ENCODE measurements around the gene COIL. TPM values are rescaled to one million over a fixed set of nuclear protein-coding genes. Genes with fewer than 3 reads are reported as not detected.

The COIL gene
- total and polyA plus RNA-seq, 2 donors (not counting 1 experiment from before 2014, with no cell fraction given), result 3.7 to 19.8 TPM

- H3K27me3 Mint-ChIP-seq, result no peaks in the 10 kb centered on the region
- H3K27ac Mint-ChIP-seq, result peak within 1 kb of the TSS; percentile 95
- intact Hi-C loops (cut with micrococcal nuclease), result loop anchor here (1.0 kb wide), 4 partner anchors 17 to 145 kb away; partner anchors contain the start of genes C17orf67, COIL and TRIM25
- peak within 1 kb of the TSS; percentile 84 for H3K9ac ChIP-seq (ENCODE audit: low read length)
- no peaks in the 10 kb centered on the region for H3K27me3 ChIP-seq (replicated peaks in 1 of 4; ENCODE audit: control extremely low read depth in 1 of 4, control insufficient read depth in 3 of 4, insufficient read depth in 4 of 4, low read length in 3 of 4)
- H3K4me1 Mint-ChIP-seq, result peaks cover 34% of the 10 kb centered on the region
- peak; percentile 83 for DNase-seq
- H3K36me3 ChIP-seq (replicated peaks in 1 of 2; ENCODE audit: control extremely low read depth in 1 of 2, control insufficient read depth in 1 of 2, extremely low read depth in 1 of 2, insufficient read depth in 2 of 2, low read length in 1 of 2), result peaks cover 0 to 18% of the 10 kb centered on the region in 2 experiments
- peaks cover 47% of the 10 kb centered on the region for H3K79me2 ChIP-seq (ENCODE audit: control insufficient read depth, insufficient read depth, low read length)
- TF ChIP-seq EZH2 (IDR thresholded peaks at IDR 0.05; ENCODE audit: borderline replicate concordance, insufficient read depth, low read depth, low read length, poor library complexity, severe bottlenecking) (no peak), CTCF (IDR thresholded peaks at IDR 0.05) (no peak)
- H2AFZ ChIP-seq (ENCODE audit: insufficient read depth, low read depth, low read length, poor library complexity, severe bottlenecking), result peak within 1 kb of the TSS; percentile 84
- ATAC-seq (ENCODE audit: low read depth), result peak; percentile 98
- ChIA-PET CTCF (interaction anchor here (0.8 to 3.4 kb wide), 9 partner anchors 12 to 158 kb away, joined by 3 to 14 read pairs (median 4); partner anchors contain the start of genes AKAP1 and COIL), POLR2A (interaction anchor here (0.6 to 3.3 kb wide), 7 partner anchors 10 to 144 kb away, joined by 3 to 21 read pairs (median 4); partner anchors contain the start of genes AKAP1, C17orf67 and DGKE)
- no peaks in the 10 kb centered on the region for H3K9me3 Mint-ChIP-seq (ENCODE audit: insufficient read depth)
- WGBS (ENCODE audit: insufficient coverage), result 1% methylated on average over 30 of the region's 42 CpGs
- H4K20me1 ChIP-seq (ENCODE audit: control insufficient read depth, insufficient read depth, low read length, poor library complexity, severe bottlenecking), result peaks cover 17% of the 10 kb centered on the region
- peak within 1 kb of the TSS; percentile 96 for H3K4me3 Mint-ChIP-seq
- H3K9me3 ChIP-seq (ENCODE audit: control extremely low read depth in 1 of 3, control insufficient read depth in 2 of 3, insufficient read depth in 1 of 3, low read length in 2 of 3), result no peaks in the 10 kb centered on the region
- peak within 1 kb of the TSS; percentile 65 to 87 (median 74) for H3K4me3 ChIP-seq (ENCODE audit: control extremely low read depth in 1 of 5, extremely low read depth in 1 of 5, insufficient read depth in 1 of 5, low read depth in 2 of 5, low read length in 4 of 5)
- H3K4me2 ChIP-seq (replicated peaks; ENCODE audit: low read depth, low read length, poor library complexity, severe bottlenecking), result peak within 1 kb of the TSS; percentile 90
- peaks cover 13 to 24% of the 10 kb centered on the region in 2 donors for H3K4me1 ChIP-seq (ENCODE audit: control insufficient read depth in 2 of 2, insufficient read depth in 2 of 2, low read length in 2 of 2)
- H3K27ac ChIP-seq (ENCODE audit: low read length in 2 of 2), result peak within 1 kb of the TSS; percentile 44 to 76
Observed at GRCh38 chr17:56977673-56978395, 17.0 kb upstream of the COIL start, which contains the start of gene SCPEP1. TSS of gene SCPEP1 (plus strand) at chr17:56978131. CDS start at chr17:56978160, 29 bp downstream.

Measured in B cell (primary cell).